HG03064 (cell line): ENCODE data around the gene CXCL12.

Experiments
- ATAC-seq: cut with Tn5 transposase; IDR thresholded peaks from one replicate; pipeline ENCODE4 v1.9.1; 2021; ENCODE audit warnings: low read depth; ENCODE audit not compliant: unreplicated experiment

CXCL12 gene

DNA sequence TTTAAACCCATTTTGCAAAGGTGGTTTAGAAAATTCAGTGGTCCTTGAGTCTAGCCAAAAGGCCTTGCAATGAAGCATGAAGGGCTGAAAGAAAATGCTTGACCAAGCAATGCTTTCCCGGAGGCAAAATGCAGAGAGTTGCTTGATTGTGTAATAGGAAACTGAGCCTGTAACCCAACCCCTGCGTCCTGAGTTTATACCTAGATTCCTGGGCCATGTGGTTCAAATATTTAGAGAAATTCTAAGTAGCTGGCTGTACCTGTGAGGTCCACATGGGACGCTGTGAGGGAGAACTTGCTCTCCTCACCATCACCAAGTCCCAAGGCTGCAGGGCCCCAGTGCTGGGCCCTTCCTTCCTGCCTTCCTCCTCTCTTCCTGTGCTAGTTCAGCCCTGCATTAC, 45.7 kb downstream of the CXCL12 start:
- ATAC-seq, result no peak

DNA sequence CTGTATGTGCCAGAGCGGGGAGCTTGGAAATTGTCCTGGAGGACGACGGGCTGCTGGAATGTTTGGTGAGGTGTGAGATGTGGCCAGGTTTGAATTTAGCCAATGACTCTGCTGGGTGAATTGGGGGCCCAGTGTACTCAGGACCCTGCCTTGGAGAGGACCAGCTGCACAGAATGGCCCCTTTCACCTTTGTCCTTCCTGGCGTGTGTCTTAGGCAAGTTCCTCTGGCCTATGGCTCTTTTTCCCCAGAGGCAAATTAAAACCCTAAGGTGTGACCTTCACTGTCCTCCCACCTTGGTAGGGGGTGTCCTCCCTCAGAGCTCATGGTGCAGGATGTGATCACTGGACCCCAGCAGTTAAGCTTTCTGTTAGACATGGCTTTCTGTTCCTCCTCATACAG, 47.8 kb downstream of the CXCL12 start:
- no peak for ATAC-seq

DNA sequence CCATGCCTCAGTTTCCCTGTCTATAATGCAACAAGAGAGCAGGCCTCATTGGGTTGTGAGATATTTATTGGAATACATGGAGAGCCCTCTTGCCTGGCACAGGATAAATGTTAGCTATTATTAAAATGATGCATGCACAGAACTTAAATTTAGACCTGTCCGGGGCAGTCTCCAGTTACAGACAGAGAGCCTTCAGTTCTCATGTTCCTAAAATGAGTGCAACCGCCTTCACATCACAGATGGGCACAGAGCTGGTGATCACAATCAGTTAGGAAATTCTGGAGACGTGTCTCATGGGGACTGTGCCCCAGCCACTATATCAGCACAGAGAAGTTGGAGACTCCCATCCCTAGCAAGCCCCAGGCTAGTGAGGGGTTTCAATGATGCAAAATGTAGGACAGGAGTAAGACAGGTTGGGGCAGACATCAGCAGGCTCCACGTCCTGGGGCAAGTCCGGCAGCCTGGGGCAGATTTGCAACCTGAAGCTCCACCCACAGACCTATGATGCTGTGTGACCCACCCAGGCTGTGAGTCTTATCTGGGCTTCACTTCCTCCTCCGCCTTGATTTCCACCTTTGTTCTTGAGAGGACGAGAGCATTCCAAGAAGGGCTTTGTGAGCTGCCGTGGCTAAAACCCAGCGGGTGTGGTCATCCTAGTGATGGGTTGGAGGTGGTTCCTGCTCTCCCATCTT, 49.4 kb downstream of the CXCL12 start:
- no peak for ATAC-seq

DNA sequence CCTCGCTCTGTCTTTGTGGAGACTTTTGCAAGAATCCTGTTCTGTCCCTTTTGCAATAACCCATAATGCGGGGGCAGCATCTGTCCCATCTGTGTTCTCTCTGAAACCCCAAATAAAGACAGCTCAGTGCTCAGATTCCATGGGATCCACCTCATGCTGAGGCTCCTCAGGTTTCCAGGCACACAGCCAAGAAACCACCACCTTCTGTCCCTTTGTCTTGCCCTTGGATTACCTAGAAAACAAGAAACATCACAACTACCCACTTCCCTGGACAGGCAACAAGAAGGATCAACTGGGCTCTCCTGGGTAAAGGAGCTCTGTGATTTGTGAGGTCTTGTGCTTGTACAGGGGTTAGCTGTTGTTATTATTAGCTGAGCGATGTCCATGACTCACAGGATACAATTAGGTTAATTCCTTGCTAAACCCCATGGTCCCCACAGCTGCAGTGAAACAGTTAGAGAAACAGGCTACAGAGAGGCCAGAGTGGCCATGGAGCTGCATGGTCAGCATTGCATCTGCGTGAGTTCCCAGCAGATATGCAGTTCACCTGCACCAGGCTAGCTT, 50.2 kb downstream of the CXCL12 start:
- no peak for ATAC-seq

DNA sequence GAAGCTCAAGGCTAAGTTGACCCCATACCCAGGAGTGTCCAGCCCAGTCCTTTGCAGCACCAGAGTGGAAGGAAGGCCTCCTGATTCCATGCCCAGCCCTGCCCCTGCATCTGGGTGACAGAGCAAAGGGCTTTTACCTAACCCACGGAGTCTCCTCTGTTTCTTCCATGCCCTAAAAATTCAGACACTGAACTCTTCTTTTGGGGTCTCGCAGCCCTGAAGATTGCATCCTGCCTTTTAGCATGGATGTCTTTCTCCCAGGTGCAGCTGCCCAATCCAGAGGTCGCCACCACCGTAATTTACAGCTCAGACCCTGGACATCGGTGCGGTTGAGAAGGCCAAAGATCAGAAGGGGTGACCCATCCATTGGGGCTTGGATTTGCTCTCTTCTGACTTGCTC, 50.8 kb downstream of the CXCL12 start:
- no peak for ATAC-seq

DNA sequence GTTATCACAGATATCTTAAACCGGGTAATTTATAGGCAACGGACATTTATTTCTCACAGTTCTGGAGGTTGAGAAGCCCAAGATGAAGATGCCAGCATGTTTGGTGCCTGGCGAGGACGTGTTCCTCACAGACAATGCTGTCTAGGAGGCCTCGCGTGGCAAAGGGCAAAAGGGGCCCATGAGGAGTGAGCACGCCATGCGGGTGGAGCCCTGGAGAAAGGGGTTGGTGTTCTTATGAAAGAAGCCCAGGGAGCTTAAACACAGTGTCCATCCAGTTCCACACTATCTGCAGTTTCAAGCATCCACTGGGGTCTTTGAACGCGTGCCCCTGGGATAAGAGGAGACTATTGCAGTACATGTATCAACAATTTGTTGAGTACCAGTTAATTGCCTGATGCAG, 51.4 kb downstream of the CXCL12 start:
- ATAC-seq, result no peak

DNA sequence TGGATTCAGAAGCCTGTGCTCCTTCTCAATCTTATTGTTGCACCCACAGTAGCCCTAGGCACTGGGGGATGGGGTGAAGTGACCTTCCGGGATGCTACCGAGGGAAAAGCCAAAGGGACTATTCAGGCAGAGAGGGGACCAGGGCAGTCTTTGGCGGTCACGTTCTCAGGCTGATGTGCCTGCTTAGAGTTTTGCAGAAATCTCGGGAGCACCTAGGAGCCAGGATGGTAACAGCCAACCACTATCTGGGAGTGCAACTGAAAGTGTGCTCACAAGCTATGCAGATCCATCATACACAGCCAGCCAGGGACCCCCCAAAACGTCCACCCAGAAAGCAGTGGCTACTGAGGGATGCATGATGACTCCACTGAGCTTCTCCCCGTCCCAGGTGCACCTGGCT, 52.4 kb downstream of the CXCL12 start:
- ATAC-seq, result no peak

DNA sequence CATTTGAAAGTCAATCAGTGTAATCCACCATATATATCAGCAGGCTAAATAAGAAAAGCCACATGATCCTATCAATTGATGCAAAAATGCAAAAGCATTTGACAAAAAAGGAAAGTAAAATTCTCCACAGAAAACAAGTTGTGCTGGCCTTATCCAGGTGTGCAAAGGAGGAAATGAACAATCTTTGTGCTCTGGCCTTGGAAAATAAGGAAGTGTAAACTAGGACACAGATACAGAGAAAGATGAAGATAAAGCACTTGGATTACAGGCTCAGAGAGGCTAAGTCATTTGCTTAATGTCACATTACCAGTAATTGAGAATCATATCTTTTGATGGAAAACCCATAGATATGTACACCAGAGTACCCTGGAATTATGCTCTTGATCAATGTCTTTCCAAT, 54.5 kb downstream of the CXCL12 start:
- no peak for ATAC-seq

DNA sequence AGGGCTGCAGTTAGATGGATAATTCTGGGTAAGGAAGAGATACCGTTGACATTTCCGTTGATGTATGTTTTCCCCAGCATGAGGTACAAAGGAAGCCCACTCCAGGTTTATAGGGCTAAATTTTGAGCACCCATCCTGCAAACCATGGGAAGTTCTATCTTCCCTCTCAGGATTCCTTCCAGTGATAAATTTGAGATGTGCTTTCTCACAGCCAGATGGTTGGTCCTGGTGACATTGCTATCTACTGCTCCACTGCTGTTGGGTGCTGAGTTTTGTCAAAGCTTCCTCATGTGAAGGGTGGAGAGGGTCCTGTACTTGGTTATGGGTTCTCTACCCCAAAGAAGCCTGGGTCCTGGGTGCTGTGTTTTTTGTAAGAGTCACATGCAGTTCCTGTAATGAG, 57.4 kb downstream of the CXCL12 start:
- ATAC-seq, result no peak
